ENCODE results near the gene KY.

Gene KY

GRCh38 chr3:134650431-134651346 is at the start of gene KY:
TSS of gene KY (minus strand) at chr3:134651022. CDS start at chr3:134650960, 62 bp downstream.
- peak; percentile 63 for DNase-seq (ENCODE audit: low spot score)

GRCh38 chr3:134699721-134700120 is 48.9 kb upstream of the KY start:
- no peak for DNase-seq (ENCODE audit: low spot score)

- no peak for DNase-seq (ENCODE audit: low spot score)
Observed at GRCh38 chr3:134699141-134699711, 48.4 kb upstream of the KY start.

- DNase-seq (ENCODE audit: low spot score) = no peak
Observed at GRCh38 chr3:134697830-134698689, 47.2 kb upstream of the KY start.

GRCh38 chr3:134696155-134696554 is 45.3 kb upstream of the KY start:
- no peak for DNase-seq (ENCODE audit: low spot score)

GRCh38 chr3:134694946-134695543 is 44.2 kb upstream of the KY start:
- DNase-seq (ENCODE audit: low spot score) = no peak

GRCh38 chr3:134694466-134694865 is 43.6 kb upstream of the KY start:
- DNase-seq (ENCODE audit: low spot score) = no peak

GRCh38 chr3:134693804-134694203 is 43.0 kb upstream of the KY start:
- no peak for DNase-seq (ENCODE audit: low spot score)

- no peak for DNase-seq (ENCODE audit: low spot score)
Observed at GRCh38 chr3:134693226-134693625, 42.4 kb upstream of the KY start.

- no peak for DNase-seq (ENCODE audit: low spot score)
Observed at GRCh38 chr3:134690226-134690625, 39.4 kb upstream of the KY start.

- DNase-seq (ENCODE audit: low spot score) = no peak
Observed at GRCh38 chr3:134687642-134688041, 36.8 kb upstream of the KY start.

GRCh38 chr3:134685929-134686802 is 35.3 kb upstream of the KY start:
- DNase-seq (ENCODE audit: low spot score) = peak; percentile 75

- DNase-seq (ENCODE audit: low spot score) = no peak
Observed at GRCh38 chr3:134682196-134682880, 31.5 kb upstream of the KY start.

- DNase-seq (ENCODE audit: low spot score) = no peak
Observed at GRCh38 chr3:134681522-134681900, 30.7 kb upstream of the KY start.

GRCh38 chr3:134680796-134681521 is 30.1 kb upstream of the KY start:
- no peak for DNase-seq (ENCODE audit: low spot score)

- no peak for DNase-seq (ENCODE audit: low spot score)
Observed at GRCh38 chr3:134677987-134678308, 27.1 kb upstream of the KY start.

GRCh38 chr3:134677196-134677986 is 26.6 kb upstream of the KY start:
- DNase-seq (ENCODE audit: low spot score) = no peak

- no peak for DNase-seq (ENCODE audit: low spot score)
Observed at GRCh38 chr3:134675726-134676256, 25.0 kb upstream of the KY start.

- no peak for DNase-seq (ENCODE audit: low spot score)
Observed at GRCh38 chr3:134672571-134672970, 21.7 kb upstream of the KY start.
